ENCODE results near the gene CCDC93. TPM values are rescaled to one million over a fixed set of nuclear protein-coding genes. Genes with fewer than 3 reads are reported as not detected.

Gene CCDC93, protein sequence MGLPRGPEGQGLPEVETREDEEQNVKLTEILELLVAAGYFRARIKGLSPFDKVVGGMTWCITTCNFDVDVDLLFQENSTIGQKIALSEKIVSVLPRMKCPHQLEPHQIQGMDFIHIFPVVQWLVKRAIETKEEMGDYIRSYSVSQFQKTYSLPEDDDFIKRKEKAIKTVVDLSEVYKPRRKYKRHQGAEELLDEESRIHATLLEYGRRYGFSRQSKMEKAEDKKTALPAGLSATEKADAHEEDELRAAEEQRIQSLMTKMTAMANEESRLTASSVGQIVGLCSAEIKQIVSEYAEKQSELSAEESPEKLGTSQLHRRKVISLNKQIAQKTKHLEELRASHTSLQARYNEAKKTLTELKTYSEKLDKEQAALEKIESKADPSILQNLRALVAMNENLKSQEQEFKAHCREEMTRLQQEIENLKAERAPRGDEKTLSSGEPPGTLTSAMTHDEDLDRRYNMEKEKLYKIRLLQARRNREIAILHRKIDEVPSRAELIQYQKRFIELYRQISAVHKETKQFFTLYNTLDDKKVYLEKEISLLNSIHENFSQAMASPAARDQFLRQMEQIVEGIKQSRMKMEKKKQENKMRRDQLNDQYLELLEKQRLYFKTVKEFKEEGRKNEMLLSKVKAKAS
- 20.1 and 23.2 TPM in 2 replicates for total RNA-seq (ENCODE audit: low replicate concordance)

GRCh38 chr2:118013724-118014491 is at the start of gene CCDC93:
CCDC93 (minus strand) TSS chr2:118014070; CDS start chr2:118013995, 75 bp downstream.

Other genes starting within 250 kb of the CCDC93 start
- gene DDX18, start 199.4 kb downstream of the CCDC93 start, total RNA-seq (ENCODE audit: low replicate concordance), result 27.6 and 48.3 TPM in 2 replicates
- 4.3 and 13.9 TPM in 2 replicates for gene INSIG2, start 74.4 kb upstream of the CCDC93 start, total RNA-seq (ENCODE audit: low replicate concordance)